Stimulated activated naive CD8-positive, alpha-beta T cell treated with anti-CD3 and anti-CD28 coated beads, Interleukin-15, Interleukin-2, amounts not matched to agents 100 ng/mL and 50 ng/mL, for 24 hours (primary cell): Measurements from ENCODE around the gene DCBLD2.

Experiments used
- H3K27ac Mint-ChIP-seq: one replicate; pipeline ENCODE4 v1.8.0; 2021; ENCODE audit warnings: mild to moderate bottlenecking, mixed read lengths
- H3K27me3 Mint-ChIP-seq: one replicate; pipeline ENCODE4 v1.8.0; 2021; ENCODE audit warnings: mixed read lengths
- H3K36me3 Mint-ChIP-seq: one replicate; pipeline ENCODE4 v1.8.0; 2021; ENCODE audit warnings: low read depth, mixed read lengths
- H3K4me1 Mint-ChIP-seq: one replicate; pipeline ENCODE4 v1.8.0; 2021; ENCODE audit warnings: low read depth, mixed read lengths
- H3K4me3 Mint-ChIP-seq: one replicate; pipeline ENCODE4 v1.8.0; 2021; ENCODE audit warnings: mild to moderate bottlenecking, mixed read lengths
- H3K9me3 Mint-ChIP-seq: one replicate; pipeline ENCODE4 v1.8.0; 2021; ENCODE audit warnings: mixed read lengths

DCBLD2 gene

GRCh38 chr3:98801043-98801747 lies 100.3 kb downstream of the DCBLD2 start:
- Mint-ChIP-seq H3K36me3 (peaks cover 3% of the 10 kb centered on the region), H3K4me3 (no peak overlapping the region), H3K27me3 (no peaks in the 10 kb centered on the region), H3K4me1 (no peaks in the 10 kb centered on the region), H3K9me3 (no peaks in the 10 kb centered on the region), H3K27ac (no peak overlapping the region)

- H3K27ac Mint-ChIP-seq: no peak overlapping the region
- no peak overlapping the region for H3K4me3 Mint-ChIP-seq
- no peaks in the 10 kb centered on the region for H3K9me3 Mint-ChIP-seq
- H3K4me1 Mint-ChIP-seq: no peaks in the 10 kb centered on the region
- peaks cover 3% of the 10 kb centered on the region for H3K36me3 Mint-ChIP-seq
- no peaks in the 10 kb centered on the region for H3K27me3 Mint-ChIP-seq
Measured at GRCh38 chr3:98800401-98800800, 101.1 kb downstream of the DCBLD2 start.

GRCh38 chr3:98799479-98799878 lies 102.0 kb downstream of the DCBLD2 start:
- Mint-ChIP-seq H3K9me3 (no peaks in the 10 kb centered on the region), H3K4me1 (no peaks in the 10 kb centered on the region), H3K4me3 (no peak overlapping the region), H3K36me3 (peaks cover 1% of the 10 kb centered on the region), H3K27me3 (no peaks in the 10 kb centered on the region), H3K27ac (no peak overlapping the region)

GRCh38 chr3:98798820-98799219 lies 102.7 kb downstream of the DCBLD2 start:
- no peaks in the 10 kb centered on the region for H3K9me3 Mint-ChIP-seq
- H3K27me3 Mint-ChIP-seq: no peaks in the 10 kb centered on the region
- H3K36me3 Mint-ChIP-seq: no peaks in the 10 kb centered on the region
- H3K27ac Mint-ChIP-seq: no peak overlapping the region
- H3K4me1 Mint-ChIP-seq: no peaks in the 10 kb centered on the region
- no peak overlapping the region for H3K4me3 Mint-ChIP-seq

- Mint-ChIP-seq H3K9me3 (no peaks in the 10 kb centered on the region), H3K27ac (no peak overlapping the region), H3K36me3 (no peaks in the 10 kb centered on the region), H3K4me1 (no peaks in the 10 kb centered on the region), H3K4me3 (no peak overlapping the region), H3K27me3 (no peaks in the 10 kb centered on the region)
Measured at GRCh38 chr3:98797905-98798304, 103.6 kb downstream of the DCBLD2 start.

GRCh38 chr3:98796334-98796733 lies 105.2 kb downstream of the DCBLD2 start:
- no peaks in the 10 kb centered on the region for H3K9me3 Mint-ChIP-seq
- H3K4me1 Mint-ChIP-seq: no peaks in the 10 kb centered on the region
- H3K4me3 Mint-ChIP-seq: no peak overlapping the region
- no peaks in the 10 kb centered on the region for H3K36me3 Mint-ChIP-seq
- H3K27ac Mint-ChIP-seq: no peak overlapping the region
- H3K27me3 Mint-ChIP-seq: peaks cover 3% of the 10 kb centered on the region

- Mint-ChIP-seq H3K9me3 (no peaks in the 10 kb centered on the region), H3K27ac (no peak overlapping the region), H3K36me3 (no peaks in the 10 kb centered on the region), H3K27me3 (peaks cover 8% of the 10 kb centered on the region), H3K4me3 (no peak overlapping the region), H3K4me1 (no peaks in the 10 kb centered on the region)
Measured at GRCh38 chr3:98793971-98794370, 107.5 kb downstream of the DCBLD2 start.

GRCh38 chr3:98791341-98792325 lies 109.9 kb downstream of the DCBLD2 start:
- H3K27ac Mint-ChIP-seq: no peak overlapping the region
- H3K36me3 Mint-ChIP-seq: no peaks in the 10 kb centered on the region
- H3K27me3 Mint-ChIP-seq: peaks cover 8% of the 10 kb centered on the region
- H3K9me3 Mint-ChIP-seq: no peaks in the 10 kb centered on the region
- H3K4me1 Mint-ChIP-seq: no peaks in the 10 kb centered on the region
- H3K4me3 Mint-ChIP-seq: no peak overlapping the region

GRCh38 chr3:98788651-98789050 lies 112.8 kb downstream of the DCBLD2 start:
- no peaks in the 10 kb centered on the region for H3K9me3 Mint-ChIP-seq
- no peak overlapping the region for H3K4me3 Mint-ChIP-seq
- peaks cover 5% of the 10 kb centered on the region for H3K4me1 Mint-ChIP-seq
- peaks cover 15% of the 10 kb centered on the region for H3K27me3 Mint-ChIP-seq
- H3K27ac Mint-ChIP-seq: no peak overlapping the region
- no peaks in the 10 kb centered on the region for H3K36me3 Mint-ChIP-seq

GRCh38 chr3:98787181-98787580 lies 114.3 kb downstream of the DCBLD2 start:
- Mint-ChIP-seq H3K36me3 (no peaks in the 10 kb centered on the region), H3K9me3 (no peaks in the 10 kb centered on the region)

GRCh38 chr3:98786364-98787006 lies 115.0 kb downstream of the DCBLD2 start:
- Mint-ChIP-seq H3K9me3 (no peaks in the 10 kb centered on the region), H3K4me1 (peaks cover 5% of the 10 kb centered on the region), H3K27me3 (peaks cover 12% of the 10 kb centered on the region), H3K27ac (no peak overlapping the region), H3K36me3 (no peaks in the 10 kb centered on the region), H3K4me3 (no peak overlapping the region)

More at GRCh38 chr3:98787181-98787580, 114.3 kb downstream of the DCBLD2 start:
- Mint-ChIP-seq H3K4me3 (no peak overlapping the region), H3K27ac (no peak overlapping the region), H3K4me1 (peaks cover 5% of the 10 kb centered on the region), H3K27me3 (peaks cover 15% of the 10 kb centered on the region)

GRCh38 chr3:98784666-98785600 lies 116.6 kb downstream of the DCBLD2 start:
- no peaks in the 10 kb centered on the region for H3K9me3 Mint-ChIP-seq
- H3K4me1 Mint-ChIP-seq: peaks cover 5% of the 10 kb centered on the region
- no peak overlapping the region for H3K4me3 Mint-ChIP-seq
- H3K27ac Mint-ChIP-seq: no peak overlapping the region
- no peaks in the 10 kb centered on the region for H3K36me3 Mint-ChIP-seq
- peaks cover 9% of the 10 kb centered on the region for H3K27me3 Mint-ChIP-seq

- Mint-ChIP-seq H3K4me1 (peaks cover 14% of the 10 kb centered on the region), H3K27ac (no peak overlapping the region), H3K36me3 (no peaks in the 10 kb centered on the region), H3K27me3 (peaks cover 7% of the 10 kb centered on the region), H3K9me3 (no peaks in the 10 kb centered on the region), H3K4me3 (no peak overlapping the region)
Measured at GRCh38 chr3:98784042-98784441, 117.5 kb downstream of the DCBLD2 start.

GRCh38 chr3:98782824-98783500 lies 118.5 kb downstream of the DCBLD2 start:
- Mint-ChIP-seq H3K36me3 (no peaks in the 10 kb centered on the region), H3K4me3 (no peak overlapping the region), H3K27ac (no peak overlapping the region), H3K27me3 (peaks cover 7% of the 10 kb centered on the region), H3K9me3 (no peaks in the 10 kb centered on the region), H3K4me1 (peaks cover 17% of the 10 kb centered on the region)
